Esophagus muscularis mucosa (tissue), 4 donors: ENCODE measurements around the gene GIGYF1. TPM values are rescaled to one million over a fixed set of nuclear protein-coding genes. Genes with fewer than 3 reads are reported as not detected.

Source experiments
- DNase-seq: peaks from one replicate; pipeline ENCODE4 v3.0.0-alpha.2; 2017; ENCODE audit errors: extremely low spot score
- H3K27ac ChIP-seq, 4 donors: fragments of 200-600 bp; sonication (generic); replicated peaks in 1 of 4; 1 replicate in 3 of 4; 2 replicates in 1 of 4; pipeline ENCODE4 v1.5.1; 2016 to 2019; ENCODE audit warnings: mild to moderate bottlenecking in 1 of 4
- H3K27me3 ChIP-seq, 4 donors: fragments of 200-600 bp; sonication (generic); one replicate each; pipeline versions ENCODE4 v1.5.1 to v1.6.0; 2016 to 2019
- H3K36me3 ChIP-seq, 4 donors: fragments of 200-600 bp; sonication (generic); one replicate each; pipeline ENCODE4 v1.5.1; 2016 to 2019
- H3K4me1 ChIP-seq, 4 donors: fragments of 200-600 bp; sonication (generic); one replicate each; pipeline ENCODE4 v1.5.1; 2016 to 2019
- H3K4me3 ChIP-seq, 4 donors: fragments of 200-600 bp; sonication (generic); 1 replicate in 2 of 4; 2 replicates in 2 of 4; pipeline ENCODE4 v1.5.1; 2016 to 2019; ENCODE audit warnings: mild to moderate bottlenecking in 4 of 4, moderate library complexity in 1 of 4
- H3K9me3 ChIP-seq, 4 donors: fragments of 200-600 bp; sonication (generic); 1 replicate in 3 of 4; 2 replicates in 1 of 4; pipeline ENCODE4 v1.5.1; 2016 to 2019
- EP300 ChIP-seq: sonication (generic); formaldehyde crosslinking; IDR thresholded peaks from one replicate; pipeline ENCODE4 v1.6.1; 2017; ENCODE audit warnings: antibody characterized with exemption
- POLR2A ChIP-seq: fragments of 450-650 bp; IDR thresholded peaks from one replicate; pipeline ENCODE4 v1.6.1; 2017; ENCODE audit warnings: antibody characterized with exemption, moderate library complexity, mild to moderate bottlenecking, low read depth
- POLR2AphosphoS5 ChIP-seq, 2 donors: sonication (generic); formaldehyde crosslinking; IDR thresholded peaks; one replicate each; pipeline ENCODE4 v1.6.1; 2017; ENCODE audit warnings: antibody characterized with exemption in 2 of 2
- WGBS: methylation state at CpG from one replicate; pipeline ENCODE4 v1.1.5; 2018; 5-methylcytosine and 5-hydroxymethylcytosine counted together
- intact Hi-C: fragments of 100-400 bp; cut with DNase I; formaldehyde crosslinking; loops from one replicate; pipeline ENCODE4 v1.15.1; 2023
- total RNA-seq, 4 donors: library from RNA; depleted of rRNA; stranded (reverse); fragments of >200 nt; gene quantifications; one replicate each; pipeline versions ENCODE4 v1.1.0 to v1.2.1, GENCODE V29; 2016
- TF ChIP-seq, protein P1 (sequence below), 3 experiments: fragments of 200-600 bp in 2 of 3; fragments of 450-650 bp in 1 of 3; sonication (generic) in 2 of 3; IDR thresholded peaks; one replicate each; pipeline ENCODE4 v1.5.1; 2017 to 2019; ENCODE audit warnings: antibody characterized with exemption in 3 of 3, mild to moderate bottlenecking in 2 of 3, moderate library complexity in 1 of 3

The GIGYF1 gene
- total RNA-seq, 4 donors from 2014 or later, result 19.5 to 33.5 (median 30.9) TPM

DNA sequence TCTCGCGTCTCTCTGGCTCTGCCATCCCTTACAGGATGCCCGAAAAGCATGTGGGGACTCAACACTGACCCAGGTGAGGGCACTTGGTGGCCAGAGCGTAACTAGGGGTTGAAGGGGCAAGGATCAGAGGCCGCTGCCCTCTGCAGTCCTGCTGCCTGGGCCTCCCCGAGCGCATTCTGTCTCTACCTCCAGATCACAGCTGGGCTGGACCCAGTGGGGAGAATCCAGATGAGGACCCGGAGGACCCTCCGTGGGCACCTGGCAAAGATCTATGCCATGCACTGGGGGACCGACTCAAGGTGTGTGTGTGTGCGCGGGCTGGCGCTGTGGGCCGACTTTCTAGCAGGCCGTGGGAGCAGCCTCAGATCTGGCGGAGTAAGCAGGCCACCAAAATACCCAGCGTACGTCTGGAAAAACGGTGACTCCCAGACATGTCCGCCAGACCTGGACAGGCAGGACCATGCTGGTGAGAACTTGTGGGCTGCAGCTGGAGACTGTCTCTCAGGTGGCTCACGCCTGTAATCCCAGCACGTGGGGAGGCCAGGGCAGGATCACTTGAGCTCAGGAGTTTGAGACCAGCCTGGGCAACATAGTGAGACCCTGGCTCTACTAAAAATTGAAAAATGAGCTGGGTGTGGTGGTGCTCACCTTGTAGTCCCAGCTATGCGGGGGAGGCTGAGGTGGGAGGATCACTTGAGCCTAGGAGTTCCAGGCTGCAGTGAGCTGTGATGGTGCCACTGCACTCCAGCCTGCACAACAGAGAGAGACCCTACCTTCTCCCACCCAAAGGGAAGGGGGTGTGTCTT, 17.3 kb downstream of the GIGYF1 start:
- Histone ChIP-seq H3K9me3 (no peaks in the 10 kb centered on the region), H3K27ac (peak overlapping the region; percentile 98 to 100 (median 98)), H3K4me3 (peak overlapping the region; percentile 88 to 96 (median 96)), H3K27me3 (no peaks in the 10 kb centered on the region), H3K36me3 (peaks cover 30 to 53% (median 52%) of the 10 kb centered on the region in 4 donors), H3K4me1 (peaks cover 22 to 65% (median 60%) of the 10 kb centered on the region in 4 donors)
- no peak for DNase-seq
- TF ChIP-seq, protein P1, sequence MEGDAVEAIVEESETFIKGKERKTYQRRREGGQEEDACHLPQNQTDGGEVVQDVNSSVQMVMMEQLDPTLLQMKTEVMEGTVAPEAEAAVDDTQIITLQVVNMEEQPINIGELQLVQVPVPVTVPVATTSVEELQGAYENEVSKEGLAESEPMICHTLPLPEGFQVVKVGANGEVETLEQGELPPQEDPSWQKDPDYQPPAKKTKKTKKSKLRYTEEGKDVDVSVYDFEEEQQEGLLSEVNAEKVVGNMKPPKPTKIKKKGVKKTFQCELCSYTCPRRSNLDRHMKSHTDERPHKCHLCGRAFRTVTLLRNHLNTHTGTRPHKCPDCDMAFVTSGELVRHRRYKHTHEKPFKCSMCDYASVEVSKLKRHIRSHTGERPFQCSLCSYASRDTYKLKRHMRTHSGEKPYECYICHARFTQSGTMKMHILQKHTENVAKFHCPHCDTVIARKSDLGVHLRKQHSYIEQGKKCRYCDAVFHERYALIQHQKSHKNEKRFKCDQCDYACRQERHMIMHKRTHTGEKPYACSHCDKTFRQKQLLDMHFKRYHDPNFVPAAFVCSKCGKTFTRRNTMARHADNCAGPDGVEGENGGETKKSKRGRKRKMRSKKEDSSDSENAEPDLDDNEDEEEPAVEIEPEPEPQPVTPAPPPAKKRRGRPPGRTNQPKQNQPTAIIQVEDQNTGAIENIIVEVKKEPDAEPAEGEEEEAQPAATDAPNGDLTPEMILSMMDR (IDR thresholded peaks at IDR 0.05), result no peak
- TF ChIP-seq POLR2AphosphoS5 (IDR thresholded peaks at IDR 0.05) (no peak), POLR2A (no peak), EP300 (no peak)
- 68% methylated on average over 3 of the region's 23 CpGs for WGBS
- intact Hi-C loops, result no loop called here

- under 1% methylated on average over 27 of the region's 59 CpGs for WGBS
- H3K36me3 ChIP-seq, result peaks cover 26 to 44% (median 42%) of the 10 kb centered on the region in 4 donors
- peak overlapping the region; percentile 98 to 100 (median 98) for H3K27ac ChIP-seq
- TF ChIP-seq POLR2AphosphoS5 (IDR thresholded peaks at IDR 0.05) (peak; percentile 65 to 81), EP300 (no peak), POLR2A (peak; percentile 38)
- TF ChIP-seq, protein P1 (IDR thresholded peaks at IDR 0.05), result no peak
- no peaks in the 10 kb centered on the region for H3K9me3 ChIP-seq
- intact Hi-C loops, result no loop called here
- DNase-seq, result peak; percentile 96
- no peaks in the 10 kb centered on the region for H3K27me3 ChIP-seq
- H3K4me3 ChIP-seq, result peak overlapping the region; percentile 88 to 96 (median 96)
- H3K4me1 ChIP-seq, result peaks cover 22 to 62% (median 57%) of the 10 kb centered on the region in 4 donors
These were observed 18.3 kb downstream of the GIGYF1 start for GRCh38 chr7:100675581-100676350.

DNA sequence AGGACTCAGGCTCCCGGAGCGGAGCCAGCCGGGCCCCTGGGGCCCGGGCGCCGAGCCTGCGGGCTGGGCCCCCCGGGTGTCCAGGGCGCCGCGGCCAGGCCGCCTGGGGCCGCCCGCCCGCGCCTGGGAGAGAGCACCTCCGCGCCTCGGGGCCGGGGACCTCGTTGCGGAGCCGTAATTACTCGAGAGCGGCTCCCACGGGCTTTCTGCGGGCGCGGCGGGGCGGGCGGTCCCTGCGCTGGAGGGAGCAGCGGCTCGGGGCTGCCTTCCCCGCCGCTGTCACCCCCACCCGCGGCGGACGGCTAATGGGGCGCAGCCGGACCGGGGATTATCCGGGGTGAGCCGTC, 19.0 kb downstream of the GIGYF1 start:
- H3K4me3 ChIP-seq, result peak overlapping the region; percentile 88 to 96 (median 96)
- no peaks in the 10 kb centered on the region for H3K27me3 ChIP-seq
- TF ChIP-seq POLR2AphosphoS5 (IDR thresholded peaks at IDR 0.05), result no peak
- TF ChIP-seq POLR2A, result no peak
- TF ChIP-seq EP300, result no peak
- TF ChIP-seq, protein P1 (IDR thresholded peaks at IDR 0.05), result no peak
- H3K9me3 ChIP-seq, result no peaks in the 10 kb centered on the region
- H3K27ac ChIP-seq, result peak overlapping the region; percentile 98 to 100 (median 98)
- intact Hi-C loops, result no loop called here
- H3K36me3 ChIP-seq, result peaks cover 26 to 37% (median 36%) of the 10 kb centered on the region in 4 donors
- 0% methylated on average over 12 of the region's 46 CpGs for WGBS
- H3K4me1 ChIP-seq, result peaks cover 17 to 55% (median 50%) of the 10 kb centered on the region in 4 donors
- no peak for DNase-seq

GRCh38 chr7:100674411-100675104, 19.5 kb downstream of the GIGYF1 start:
- Histone ChIP-seq H3K9me3 (no peaks in the 10 kb centered on the region), H3K4me1 (peaks cover 17 to 50% (median 45%) of the 10 kb centered on the region in 4 donors), H3K4me3 (peak overlapping the region; percentile 88 to 96 (median 96)), H3K27me3 (no peaks in the 10 kb centered on the region), H3K27ac (peak overlapping the region; percentile 98 to 100 (median 98)), H3K36me3 (peaks cover 26 to 32% (median 32%) of the 10 kb centered on the region in 4 donors)
- intact Hi-C loops, result loop anchor here (5.0 kb wide), 1 partner anchor 62 kb away; the partner anchor contains the start of gene MOSPD3
- DNase-seq, result no peak
- WGBS, result under 1% methylated on average over 21 of the region's 43 CpGs
- TF ChIP-seq, protein P1 (IDR thresholded peaks at IDR 0.05), result no peak
- TF ChIP-seq POLR2AphosphoS5 (IDR thresholded peaks at IDR 0.05) (no peak), EP300 (no peak), POLR2A (no peak)
